ENCODE results near the gene ZNF12. TPM values are rescaled to one million over a fixed set of nuclear protein-coding genes. Genes with fewer than 3 reads are reported as not detected.

The ZNF12 gene
- total and polyA plus RNA-seq, 10 donors = 9.7 to 43.2 (median 29.8) TPM

GRCh38 chr7:6639032-6639431, 67.7 kb downstream of the ZNF12 start:
- Histone ChIP-seq H3K4me3 (peak overlapping the region in 1 of 8 donors; percentile 96), H3K9me3 (peaks cover 0 to 7% (median 0%) of the 10 kb centered on the region in 8 donors), H3K27me3 (replicated peaks in 1 of 7) (no peaks in the 10 kb centered on the region), H3K36me3 (peaks cover 0 to 53% (median 33%) of the 10 kb centered on the region in 6 donors), H3K27ac (peak overlapping the region in 2 of 8 donors; percentile 94 to 97), H3K4me1 (peaks cover 9 to 63% (median 35%) of the 10 kb centered on the region in 6 donors)
- 90 to 95% (median 92%) methylated on average over 4 of the region's 4 CpGs for WGBS, 5 donors
- no peak for TF ChIP-seq POLR2AphosphoS5 (IDR thresholded peaks at IDR 0.05)
- TF ChIP-seq POLR2A (IDR thresholded peaks at IDR 0.05) = no peak
- TF ChIP-seq, protein P1, sequence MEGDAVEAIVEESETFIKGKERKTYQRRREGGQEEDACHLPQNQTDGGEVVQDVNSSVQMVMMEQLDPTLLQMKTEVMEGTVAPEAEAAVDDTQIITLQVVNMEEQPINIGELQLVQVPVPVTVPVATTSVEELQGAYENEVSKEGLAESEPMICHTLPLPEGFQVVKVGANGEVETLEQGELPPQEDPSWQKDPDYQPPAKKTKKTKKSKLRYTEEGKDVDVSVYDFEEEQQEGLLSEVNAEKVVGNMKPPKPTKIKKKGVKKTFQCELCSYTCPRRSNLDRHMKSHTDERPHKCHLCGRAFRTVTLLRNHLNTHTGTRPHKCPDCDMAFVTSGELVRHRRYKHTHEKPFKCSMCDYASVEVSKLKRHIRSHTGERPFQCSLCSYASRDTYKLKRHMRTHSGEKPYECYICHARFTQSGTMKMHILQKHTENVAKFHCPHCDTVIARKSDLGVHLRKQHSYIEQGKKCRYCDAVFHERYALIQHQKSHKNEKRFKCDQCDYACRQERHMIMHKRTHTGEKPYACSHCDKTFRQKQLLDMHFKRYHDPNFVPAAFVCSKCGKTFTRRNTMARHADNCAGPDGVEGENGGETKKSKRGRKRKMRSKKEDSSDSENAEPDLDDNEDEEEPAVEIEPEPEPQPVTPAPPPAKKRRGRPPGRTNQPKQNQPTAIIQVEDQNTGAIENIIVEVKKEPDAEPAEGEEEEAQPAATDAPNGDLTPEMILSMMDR (IDR thresholded peaks at IDR 0.05 in 8 of 11, conservative IDR thresholded peaks at IDR 0.05 in 3 of 11) = no peak
- DNase-seq = no peak
- intact Hi-C loops (cut with DNase I; ENCODE audit: low total_unique reads) = no loop called here

Other genes starting within 250 kb of the ZNF12 start
- 10 to 100 TPM; 55.4 to 77.9 (median 67.7) TPM for gene KDELR2, start 222.8 kb downstream of the ZNF12 start, total RNA-seq
- gene KDELR2, start 222.8 kb downstream of the ZNF12 start, polyA plus RNA-seq = 10 to 100 TPM; 20.8 to 36.1 (median 29.9) TPM
- gene GRID2IP, start 155.5 kb downstream of the ZNF12 start, total RNA-seq = 1 to 10 TPM in 1 of 7 donors, under 1 TPM in 5, not detected in 1; 0.23 to 1.0 (median 0.33) TPM
- under 1 TPM in 2 of 3 donors, not detected in 1; 0.08 to 0.16 TPM for gene GRID2IP, start 155.5 kb downstream of the ZNF12 start, polyA plus RNA-seq
- gene ZDHHC4, start 129.5 kb downstream of the ZNF12 start, total RNA-seq = 10 to 100 TPM; 30.9 to 46.4 (median 40.4) TPM
- gene ZDHHC4, start 129.5 kb downstream of the ZNF12 start, polyA plus RNA-seq = 10 to 100 TPM; 26.6 to 37.2 (median 32.3) TPM
- gene INTS15, start 116.9 kb downstream of the ZNF12 start, total RNA-seq = 10 to 100 TPM; 29.8 to 43.9 (median 37.8) TPM
- gene INTS15, start 116.9 kb downstream of the ZNF12 start, polyA plus RNA-seq = 10 to 100 TPM; 14.3 to 31.5 (median 27.2) TPM
- gene ZNF853, start 91.3 kb downstream of the ZNF12 start, total RNA-seq = 10 to 100 TPM in 1 of 7 donors, 1 to 10 TPM in 6; 3.7 to 10.1 (median 5.8) TPM
- gene ZNF853, start 91.3 kb downstream of the ZNF12 start, polyA plus RNA-seq = 1 to 10 TPM; 1.3 to 2.3 (median 1.5) TPM
- gene ZNF316, start 69.6 kb downstream of the ZNF12 start, total RNA-seq = 10 to 100 TPM; 34.6 to 60.5 (median 45.6) TPM
- 10 to 100 TPM in 2 of 3 donors, 1 to 10 TPM in 1; 9.5 to 44.0 (median 14.1) TPM for gene ZNF316, start 69.6 kb downstream of the ZNF12 start, polyA plus RNA-seq
- 1 to 10 TPM in 4 of 7 donors, under 1 TPM in 2, not detected in 1; 0.50 to 2.2 (median 1.5) TPM for gene RSPH10B2, start 47.2 kb upstream of the ZNF12 start, total RNA-seq
- gene RSPH10B2, start 47.2 kb upstream of the ZNF12 start, polyA plus RNA-seq = under 1 TPM; 0.06 to 0.70 (median 0.22) TPM
- gene CCZ1B, start 119.3 kb upstream of the ZNF12 start, total RNA-seq = 100 to 1,000 TPM in 2 of 7 donors, 10 to 100 TPM in 5; 61.0 to 103 (median 78.0) TPM
- gene CCZ1B, start 119.3 kb upstream of the ZNF12 start, polyA plus RNA-seq = 10 to 100 TPM; 26.7 to 59.9 (median 55.8) TPM

Measured in spleen (tissue), 11 donors.